ENCODE data around the gene EFNA5.

The EFNA5 gene

GRCh38 chr5:107670932-107671741 is at the start of gene EFNA5:
Gene EFNA5 (minus strand): TSS chr5:107670937.
- DNase-seq, result no peak

- no peak for DNase-seq
Observed at GRCh38 chr5:107719034-107719606, 48.4 kb upstream of the EFNA5 start.

GRCh38 chr5:107717816-107718215 is 47.1 kb upstream of the EFNA5 start:
- DNase-seq, result no peak

GRCh38 chr5:107713228-107713627 is 42.5 kb upstream of the EFNA5 start:
- DNase-seq, result no peak

GRCh38 chr5:107712359-107712870 is 41.7 kb upstream of the EFNA5 start:
- no peak for DNase-seq

GRCh38 chr5:107705402-107706014 is 34.8 kb upstream of the EFNA5 start:
- DNase-seq, result no peak

GRCh38 chr5:107704681-107705401 is 34.1 kb upstream of the EFNA5 start:
- no peak for DNase-seq

GRCh38 chr5:107700481-107700880 is 29.7 kb upstream of the EFNA5 start:
- no peak for DNase-seq

GRCh38 chr5:107699425-107699824 is 28.7 kb upstream of the EFNA5 start:
- DNase-seq, result no peak

- DNase-seq, result no peak
Observed at GRCh38 chr5:107698286-107698685, 27.5 kb upstream of the EFNA5 start.

GRCh38 chr5:107696498-107696897 is 25.8 kb upstream of the EFNA5 start:
- DNase-seq, result no peak

- DNase-seq, result no peak
Observed at GRCh38 chr5:107696080-107696479, 25.3 kb upstream of the EFNA5 start.

GRCh38 chr5:107687937-107688336 is 17.2 kb upstream of the EFNA5 start:
- no peak for DNase-seq

GRCh38 chr5:107687404-107687803 is 16.7 kb upstream of the EFNA5 start:
- no peak for DNase-seq

- DNase-seq, result no peak
Observed at GRCh38 chr5:107682533-107682932, 11.8 kb upstream of the EFNA5 start.

- DNase-seq, result no peak
Observed at GRCh38 chr5:107680799-107681198, 10.1 kb upstream of the EFNA5 start.

GRCh38 chr5:107680099-107680498 is 9.4 kb upstream of the EFNA5 start:
- DNase-seq, result no peak

- DNase-seq, result no peak
Observed at GRCh38 chr5:107676702-107677101, 6.0 kb upstream of the EFNA5 start.

GRCh38 chr5:107675201-107675600 is 4.5 kb upstream of the EFNA5 start:
- no peak for DNase-seq

- DNase-seq, result no peak
Observed at GRCh38 chr5:107674655-107675054, 3.9 kb upstream of the EFNA5 start.

- peak; percentile 61 for DNase-seq
Observed at GRCh38 chr5:107673368-107674136, 2.8 kb upstream of the EFNA5 start.

- no peak for DNase-seq
Observed at GRCh38 chr5:107673039-107673367, 2.3 kb upstream of the EFNA5 start.

Data from NCI-H524 treated with DMSO at 0.1 percent for 48 hours (cell line).